HG03196 (cell line): ENCODE results near the gene CENPA.
A peak's percentile ranks its signal among the peaks of the same experiment; 100 is the strongest.
"Not testable (repeated sequence)": the region's sequence is repeated elsewhere in the genome, so short reads cannot be mapped to it uniquely, and the experiment has no call there.

Source experiments
- ATAC-seq: cut with Tn5 transposase; IDR thresholded peaks from one replicate; pipeline ENCODE4 v1.9.1; 2021; ENCODE audit not compliant: unreplicated experiment

The CENPA gene

DNA sequence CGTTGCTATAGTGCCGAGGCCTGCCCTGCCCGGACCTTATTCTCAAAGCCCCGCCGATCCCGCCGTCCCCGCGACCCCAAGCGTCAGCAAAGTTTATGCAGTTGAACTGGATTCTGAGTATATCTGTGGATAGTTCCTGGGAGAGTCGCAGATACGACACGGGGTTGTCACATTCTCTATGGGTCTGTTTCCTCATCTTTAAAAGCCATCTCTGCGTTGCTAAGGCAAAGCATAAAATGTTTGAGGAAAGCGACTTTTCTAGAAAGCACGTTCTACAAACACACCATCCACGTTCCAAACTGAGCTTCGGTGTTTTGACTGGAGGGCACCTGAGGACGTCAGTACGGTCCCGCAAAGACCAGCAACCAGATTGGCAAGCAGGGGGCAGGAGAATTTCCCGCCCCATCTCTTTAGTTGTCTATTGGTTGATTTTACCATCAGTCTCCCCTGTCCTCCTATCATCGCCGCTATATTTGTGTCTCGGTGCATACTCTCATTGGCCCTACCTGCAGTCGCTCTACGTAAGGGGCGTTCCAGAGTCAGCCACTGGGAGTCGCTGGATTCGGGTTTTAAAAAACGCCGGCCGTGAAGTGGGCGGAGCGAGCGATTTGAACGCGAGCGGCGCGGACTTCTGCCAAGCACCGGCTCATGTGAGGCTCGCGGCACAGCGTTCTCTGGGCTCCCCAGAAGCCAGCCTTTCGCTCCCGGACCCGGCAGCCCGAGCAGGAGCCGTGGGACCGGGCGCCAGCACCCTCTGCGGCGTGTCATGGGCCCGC is at the start of gene CENPA:
CENPA (plus strand) TSS at position 626 of the 776 bp plus-strand sequence; CDS start at position 767, 141 bp downstream.
- ATAC-seq, result peak; percentile 97

GRCh38 chr2:26737221-26737620 is 48.6 kb upstream of the CENPA start:
- no peak for ATAC-seq

DNA sequence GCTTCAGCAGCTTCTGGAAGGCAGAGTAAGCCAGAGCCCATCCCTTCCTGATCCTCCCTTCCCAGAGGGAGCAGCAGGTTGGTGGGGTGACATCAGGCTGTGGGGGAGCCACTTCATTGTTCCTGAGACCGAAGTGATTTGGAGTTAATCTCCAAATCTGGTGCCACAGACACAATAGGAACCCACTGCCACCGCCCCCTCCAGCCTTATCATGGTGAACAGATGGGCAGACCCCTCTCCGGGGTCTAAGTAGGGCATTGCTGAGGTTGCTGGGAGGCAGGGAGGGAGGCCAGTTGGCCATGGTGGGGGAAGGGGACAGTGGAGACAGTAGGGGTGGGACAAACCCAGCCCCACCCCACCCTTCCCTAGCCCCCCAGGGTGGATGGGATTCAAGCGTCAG is 47.4 kb upstream of the CENPA start:
- ATAC-seq, result no peak

DNA sequence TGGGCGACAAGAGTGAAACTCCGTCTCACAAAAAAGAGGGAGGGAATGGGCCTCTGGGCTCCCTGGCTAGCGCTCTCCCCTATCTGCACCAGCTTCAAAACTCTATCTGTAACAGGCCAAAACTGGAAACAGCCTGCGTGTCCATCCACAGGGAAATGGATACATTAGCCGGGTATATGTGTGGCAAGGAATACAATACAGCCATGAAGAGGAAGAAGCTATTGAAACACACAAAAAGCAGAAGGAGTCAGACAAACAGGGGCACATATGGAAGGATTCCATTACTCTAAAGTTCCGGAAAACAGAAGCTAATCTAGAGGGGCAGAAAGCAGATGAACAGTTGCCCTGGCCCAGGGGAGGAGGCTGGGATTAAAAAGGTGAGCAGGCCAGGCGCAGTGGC is 46.3 kb upstream of the CENPA start:
- no peak for ATAC-seq

- no peak for ATAC-seq
Measured at GRCh38 chr2:26740346-26740745, 45.5 kb upstream of the CENPA start.

DNA sequence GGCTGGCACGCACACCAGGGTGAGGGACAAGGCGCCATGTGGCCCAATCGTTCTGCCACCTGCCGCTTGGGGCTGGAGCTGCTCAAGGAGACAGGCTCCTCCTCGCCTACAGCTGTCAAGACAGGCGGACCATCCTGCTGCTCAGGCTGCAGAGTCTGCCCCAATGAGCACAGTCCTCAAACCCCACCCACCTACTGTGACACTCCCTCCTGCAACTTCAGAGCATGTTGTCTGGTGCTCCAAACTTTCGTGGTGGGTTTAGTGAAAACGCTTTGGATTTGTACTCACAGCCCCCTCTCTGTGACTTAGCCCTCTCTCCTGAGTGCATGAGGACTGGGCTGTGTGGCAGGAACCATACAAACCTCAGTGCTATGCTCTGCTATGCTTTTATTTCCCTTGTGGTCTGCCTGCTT is 45.0 kb upstream of the CENPA start:
- no peak for ATAC-seq

DNA sequence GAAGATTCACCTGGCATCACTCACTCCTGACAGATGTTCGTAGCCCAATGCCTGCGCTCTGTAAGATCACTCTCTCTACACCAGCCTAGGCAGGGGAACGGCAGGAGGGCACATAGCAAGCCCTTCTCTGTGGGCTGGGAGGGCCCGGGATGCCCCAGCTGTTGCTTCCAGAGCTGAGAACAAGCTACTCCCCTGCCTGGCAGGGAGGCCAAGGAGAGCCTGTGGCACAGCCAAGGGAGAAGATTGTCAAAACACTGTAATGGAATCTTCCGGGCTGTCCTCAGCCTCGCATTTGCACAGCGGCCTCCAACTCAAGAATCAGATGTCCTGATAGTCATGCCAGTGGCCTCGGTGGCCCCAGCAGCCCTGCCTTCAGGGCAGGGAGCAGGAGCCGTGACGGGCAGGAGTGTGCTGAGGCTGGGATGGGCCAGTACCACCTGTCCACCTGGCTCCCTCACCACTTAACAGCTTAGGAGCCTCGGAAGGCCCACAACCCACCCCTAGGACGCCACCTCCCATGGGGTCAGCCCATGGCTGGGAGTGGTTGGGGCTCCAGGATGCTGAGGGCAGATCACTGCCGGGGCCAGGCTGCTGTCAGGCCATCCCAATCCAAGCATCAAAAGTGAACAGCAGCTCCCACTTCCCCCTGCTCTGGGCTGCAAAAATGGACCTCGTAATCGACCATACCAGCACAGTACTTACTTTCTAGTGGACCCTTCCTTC is 43.6 kb upstream of the CENPA start:
- ATAC-seq, result no peak

GRCh38 chr2:26743852-26744251 is 42.0 kb upstream of the CENPA start:
- ATAC-seq, result no peak

- no peak for ATAC-seq
Measured at GRCh38 chr2:26744953-26745352, 40.9 kb upstream of the CENPA start.

- ATAC-seq, result peak; percentile 64
Measured at GRCh38 chr2:26745609-26746327, 40.1 kb upstream of the CENPA start.

GRCh38 chr2:26746934-26747333 is 38.9 kb upstream of the CENPA start:
- no peak for ATAC-seq

DNA sequence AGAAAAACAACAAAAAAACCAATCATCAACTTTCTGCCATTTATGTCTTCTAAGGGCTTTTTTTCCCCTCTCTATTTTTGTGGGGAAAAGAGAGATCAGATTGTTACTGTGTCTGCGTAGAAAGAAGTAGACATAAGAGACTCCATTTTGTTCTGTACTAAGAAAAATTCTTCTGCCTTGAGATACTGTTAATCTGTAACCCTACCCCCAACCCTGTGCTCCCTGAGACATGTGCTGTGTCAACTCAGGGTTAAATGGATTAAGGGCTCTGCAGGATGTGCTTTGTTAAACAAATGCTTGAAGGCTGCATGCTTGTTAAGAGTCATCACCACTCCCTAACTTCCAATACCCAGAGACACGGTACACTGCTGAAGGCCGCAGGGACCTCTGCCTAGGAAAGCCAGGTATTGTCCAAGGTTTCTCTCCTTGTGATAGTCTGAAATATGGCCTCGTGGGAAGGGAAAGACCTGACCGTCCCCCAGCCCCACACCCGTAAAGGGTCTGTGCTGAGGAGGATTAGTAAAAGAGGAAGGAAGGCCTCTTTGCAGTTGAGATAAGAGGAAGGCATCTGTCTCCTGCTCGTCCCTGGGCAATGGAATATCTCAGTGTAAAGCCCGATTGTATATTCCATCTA is 36.0 kb upstream of the CENPA start:
- not testable (repeated sequence) for ATAC-seq

DNA sequence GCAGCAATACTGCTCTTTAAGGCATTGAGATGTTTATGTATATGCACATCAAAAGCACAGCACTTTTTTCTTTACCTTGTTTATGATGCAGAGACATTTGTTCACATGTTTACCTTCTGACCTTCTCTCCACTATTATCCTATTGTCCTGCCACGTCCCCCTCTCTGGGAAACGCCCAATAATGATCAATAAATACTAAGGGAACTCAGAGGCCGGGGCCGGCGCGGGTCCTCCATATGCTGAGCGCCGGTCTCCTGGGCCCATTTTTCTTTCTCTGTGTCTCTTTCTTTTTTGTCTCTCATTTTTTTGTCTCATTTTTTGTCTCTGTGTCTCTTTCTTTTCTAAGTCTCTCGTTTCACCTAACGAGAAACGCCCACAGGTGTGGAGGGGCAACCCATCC is 35.4 kb upstream of the CENPA start:
- ATAC-seq, result not testable (repeated sequence)

- no peak for ATAC-seq
Measured at GRCh38 chr2:26752656-26753055, 33.2 kb upstream of the CENPA start.

DNA sequence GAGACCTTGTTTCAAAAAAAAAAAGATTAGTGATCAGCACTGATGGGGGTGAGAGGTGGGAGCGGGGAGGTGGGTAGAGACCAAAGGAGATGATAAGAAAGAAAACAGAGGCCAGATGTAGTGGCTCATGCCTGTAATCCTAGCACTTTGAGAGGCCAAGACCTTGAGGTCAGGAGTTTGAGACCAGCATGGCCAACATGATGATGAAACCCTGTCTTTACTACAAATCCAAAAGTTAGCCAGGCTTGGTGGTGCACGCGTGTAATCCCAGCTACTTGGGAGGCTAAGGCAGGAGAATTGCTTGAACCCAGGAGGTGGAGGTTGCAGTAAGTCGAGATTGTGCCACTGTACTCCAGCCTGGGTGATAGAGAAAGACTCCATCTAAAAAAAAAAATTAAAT is 31.3 kb upstream of the CENPA start:
- ATAC-seq, result no peak

- no peak for ATAC-seq
Measured at GRCh38 chr2:26754972-26755670, 30.7 kb upstream of the CENPA start.

DNA sequence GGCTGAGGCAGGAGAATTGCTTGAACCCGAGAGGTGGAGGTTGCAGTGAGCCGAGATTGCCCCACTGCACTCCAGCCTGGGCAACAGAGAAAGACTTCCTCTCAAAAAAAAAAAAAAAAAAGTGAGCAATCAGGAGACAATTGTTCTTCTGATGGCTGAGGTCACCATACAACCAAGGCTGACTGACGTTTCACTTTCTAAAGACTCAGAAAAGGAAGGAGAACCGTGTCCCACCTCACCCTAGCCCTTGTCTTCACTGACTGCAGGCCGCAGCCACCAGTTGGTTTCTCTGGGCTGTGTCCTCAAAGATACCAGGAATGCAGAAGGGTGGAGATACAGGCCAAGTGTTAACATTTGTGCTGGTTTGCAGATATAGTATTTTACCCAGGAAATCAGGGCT is 29.5 kb upstream of the CENPA start:
- ATAC-seq, result no peak

- ATAC-seq, result no peak
Measured at GRCh38 chr2:26757873-26758789, 27.7 kb upstream of the CENPA start.

- no peak for ATAC-seq
Measured at GRCh38 chr2:26758790-26759321, 27.0 kb upstream of the CENPA start.
